Activated naive CD8-positive, alpha-beta T cell treated with anti-CD3 and anti-CD28 coated beads, Interleukin-2, amount 50 U/mL, for 24 hours (primary cell): ENCODE data around the gene DOCK8.

Experiments used
- ATAC-seq: fragments of 150-1000 bp; cut with Tn5 transposase; one replicate; pipeline ENCODE4 v1.10.0; 2021
- DNase-seq: peaks from one replicate; pipeline ENCODE4 v3.0.0; 2021
- H3K27ac Mint-ChIP-seq: one replicate; pipeline ENCODE4 v1.8.0; 2021; ENCODE audit warnings: mild to moderate bottlenecking, mixed read lengths
- H3K27me3 Mint-ChIP-seq: one replicate; pipeline ENCODE4 v1.8.0; 2021; ENCODE audit warnings: mixed read lengths
- H3K36me3 Mint-ChIP-seq: one replicate; pipeline ENCODE4 v1.8.0; 2021; ENCODE audit warnings: low read depth, mixed read lengths
- H3K4me1 Mint-ChIP-seq: one replicate; pipeline ENCODE4 v1.8.0; 2021; ENCODE audit warnings: mixed read lengths
- H3K4me3 Mint-ChIP-seq: one replicate; pipeline ENCODE4 v1.8.0; 2021; ENCODE audit warnings: mild to moderate bottlenecking, moderate library complexity, mixed read lengths
- H3K9me3 Mint-ChIP-seq: one replicate; pipeline ENCODE4 v1.8.0; 2021; ENCODE audit warnings: mixed read lengths

The DOCK8 gene

GRCh38 chr9:468766-469426 lies 254.2 kb downstream of the DOCK8 start:
- H3K4me3 Mint-ChIP-seq: peak overlapping the region; percentile 91
- H3K4me1 Mint-ChIP-seq: peaks cover 30% of the 10 kb centered on the region
- no peaks in the 10 kb centered on the region for H3K27me3 Mint-ChIP-seq
- DNase-seq (no peak), ATAC-seq (no peak)
- H3K9me3 Mint-ChIP-seq: no peaks in the 10 kb centered on the region
- peak overlapping the region; percentile 63 for H3K27ac Mint-ChIP-seq
- H3K36me3 Mint-ChIP-seq: peaks cover 13% of the 10 kb centered on the region

- Mint-ChIP-seq H3K4me1 (peaks cover 30% of the 10 kb centered on the region), H3K36me3 (peaks cover 9% of the 10 kb centered on the region), H3K27ac (peak overlapping the region; percentile 89), H3K27me3 (no peaks in the 10 kb centered on the region), H3K9me3 (no peaks in the 10 kb centered on the region), H3K4me3 (peak overlapping the region; percentile 91)
- ATAC-seq: peak; percentile 94
- peak; percentile 88 for DNase-seq
Measured at GRCh38 chr9:469672-470551, 255.2 kb downstream of the DOCK8 start.

GRCh38 chr9:470552-471194 lies 256.0 kb downstream of the DOCK8 start:
- Mint-ChIP-seq H3K36me3 (peaks cover 9% of the 10 kb centered on the region), H3K4me1 (peaks cover 30% of the 10 kb centered on the region), H3K4me3 (peak overlapping the region; percentile 91), H3K27ac (peak overlapping the region; percentile 89), H3K9me3 (no peaks in the 10 kb centered on the region), H3K27me3 (no peaks in the 10 kb centered on the region)
- peak; percentile 22 for DNase-seq
- ATAC-seq: no peak

- H3K9me3 Mint-ChIP-seq: no peaks in the 10 kb centered on the region
- H3K4me1 Mint-ChIP-seq: peaks cover 30% of the 10 kb centered on the region
- no peaks in the 10 kb centered on the region for H3K27me3 Mint-ChIP-seq
- ATAC-seq (no peak), DNase-seq (no peak)
- H3K4me3 Mint-ChIP-seq: peak overlapping the region; percentile 91
- peak overlapping the region; percentile 89 for H3K27ac Mint-ChIP-seq
- H3K36me3 Mint-ChIP-seq: peaks cover 6% of the 10 kb centered on the region
Measured at GRCh38 chr9:471320-471719, 256.7 kb downstream of the DOCK8 start.

- DNase-seq: no peak
- H3K9me3 Mint-ChIP-seq: no peaks in the 10 kb centered on the region
- H3K4me1 Mint-ChIP-seq: peaks cover 30% of the 10 kb centered on the region
- peaks cover 10% of the 10 kb centered on the region for H3K36me3 Mint-ChIP-seq
- H3K27me3 Mint-ChIP-seq: no peaks in the 10 kb centered on the region
- ATAC-seq: no peak
- no peak overlapping the region for H3K4me3 Mint-ChIP-seq
- H3K27ac Mint-ChIP-seq: no peak overlapping the region
Measured at GRCh38 chr9:472479-473075, 257.9 kb downstream of the DOCK8 start.

GRCh38 chr9:477193-477592 lies 262.5 kb downstream of the DOCK8 start:
- no peak for ATAC-seq
- Mint-ChIP-seq H3K4me3 (no peak overlapping the region), H3K27me3 (no peaks in the 10 kb centered on the region), H3K36me3 (peaks cover 13% of the 10 kb centered on the region), H3K9me3 (no peaks in the 10 kb centered on the region), H3K27ac (no peak overlapping the region), H3K4me1 (no peaks in the 10 kb centered on the region)
- DNase-seq: no peak

- Mint-ChIP-seq H3K27me3 (no peaks in the 10 kb centered on the region), H3K36me3 (peaks cover 13% of the 10 kb centered on the region), H3K4me3 (no peak overlapping the region), H3K27ac (no peak overlapping the region), H3K9me3 (no peaks in the 10 kb centered on the region), H3K4me1 (no peaks in the 10 kb centered on the region)
- DNase-seq (no peak), ATAC-seq (no peak)
Measured at GRCh38 chr9:479304-479970, 264.8 kb downstream of the DOCK8 start.

GRCh38 chr9:479971-480350 lies 265.3 kb downstream of the DOCK8 start:
- no peak for ATAC-seq
- Mint-ChIP-seq H3K36me3 (peaks cover 12% of the 10 kb centered on the region), H3K27ac (no peak overlapping the region), H3K27me3 (no peaks in the 10 kb centered on the region), H3K4me1 (no peaks in the 10 kb centered on the region), H3K9me3 (no peaks in the 10 kb centered on the region), H3K4me3 (no peak overlapping the region)
- DNase-seq: no peak

- no peaks in the 10 kb centered on the region for H3K9me3 Mint-ChIP-seq
- DNase-seq (no peak), ATAC-seq (no peak)
- H3K4me1 Mint-ChIP-seq: no peaks in the 10 kb centered on the region
- no peaks in the 10 kb centered on the region for H3K27me3 Mint-ChIP-seq
- H3K4me3 Mint-ChIP-seq: no peak overlapping the region
- no peak overlapping the region for H3K27ac Mint-ChIP-seq
- H3K36me3 Mint-ChIP-seq: peaks cover 1% of the 10 kb centered on the region
Measured at GRCh38 chr9:482739-483138, 268.1 kb downstream of the DOCK8 start.

GRCh38 chr9:486156-486555 lies 271.5 kb downstream of the DOCK8 start:
- H3K27me3 Mint-ChIP-seq: no peaks in the 10 kb centered on the region
- ATAC-seq (no peak), DNase-seq (no peak)
- H3K36me3 Mint-ChIP-seq: no peaks in the 10 kb centered on the region
- no peak overlapping the region for H3K27ac Mint-ChIP-seq
- no peak overlapping the region for H3K4me3 Mint-ChIP-seq
- no peaks in the 10 kb centered on the region for H3K4me1 Mint-ChIP-seq
- H3K9me3 Mint-ChIP-seq: no peaks in the 10 kb centered on the region

GRCh38 chr9:487429-487828 lies 272.8 kb downstream of the DOCK8 start:
- Mint-ChIP-seq H3K27me3 (no peaks in the 10 kb centered on the region), H3K4me3 (no peak overlapping the region), H3K9me3 (no peaks in the 10 kb centered on the region), H3K27ac (no peak overlapping the region), H3K4me1 (no peaks in the 10 kb centered on the region), H3K36me3 (no peaks in the 10 kb centered on the region)
- no peak for DNase-seq
- no peak for ATAC-seq

GRCh38 chr9:488448-488847 lies 273.8 kb downstream of the DOCK8 start:
- H3K9me3 Mint-ChIP-seq: no peaks in the 10 kb centered on the region
- no peaks in the 10 kb centered on the region for H3K36me3 Mint-ChIP-seq
- H3K4me1 Mint-ChIP-seq: no peaks in the 10 kb centered on the region
- H3K27ac Mint-ChIP-seq: no peak overlapping the region
- DNase-seq (no peak), ATAC-seq (no peak)
- H3K4me3 Mint-ChIP-seq: no peak overlapping the region
- H3K27me3 Mint-ChIP-seq: no peaks in the 10 kb centered on the region

GRCh38 chr9:489198-490197 lies 274.8 kb downstream of the DOCK8 start:
- Mint-ChIP-seq H3K4me3 (no peak overlapping the region), H3K4me1 (no peaks in the 10 kb centered on the region), H3K27me3 (no peaks in the 10 kb centered on the region), H3K27ac (no peak overlapping the region), H3K36me3 (no peaks in the 10 kb centered on the region), H3K9me3 (no peaks in the 10 kb centered on the region)
- DNase-seq: no peak
- ATAC-seq: no peak
